Activated CD8-positive, alpha-beta T cell treated with anti-CD3 and anti-CD28 coated beads for 36 hours (primary cell): Measurements from ENCODE around the gene CCDC33. TPM values are rescaled to one million over a fixed set of nuclear protein-coding genes. Genes with fewer than 3 reads are reported as not detected.

Source experiments
- ATAC-seq: fragments of 200-7000 bp; cut with Tn5 transposase; one replicate; pipeline ENCODE4 v1.10.0; 2021; ENCODE audit warnings: mild to moderate bottlenecking, moderate library complexity
- CTCF ChIA-PET: fragments of 350-600 bp; sonication (Branson Sonifier 250); formaldehyde crosslinking; loops from one replicate; lab custom pipeline; 2021; ENCODE audit warnings: antibody characterized with exemption; lab: Charles Lee
- POLR2A ChIA-PET: fragments of 350-600 bp; sonication (Branson Sonifier 250); formaldehyde crosslinking; loops from one replicate; lab custom pipeline; 2021; ENCODE audit warnings: antibody characterized with exemption; lab: Charles Lee
- DNase-seq: peaks from one replicate; pipeline ENCODE4 v3.0.0-alpha.2; 2020
- H3K27ac Mint-ChIP-seq: one replicate; pipeline ENCODE4 v1.8.0; 2021; ENCODE audit warnings: mild to moderate bottlenecking, mixed read lengths
- H3K27me3 Mint-ChIP-seq: one replicate; pipeline ENCODE4 v1.8.0; 2021; ENCODE audit warnings: mixed read lengths
- H3K36me3 Mint-ChIP-seq: one replicate; pipeline ENCODE4 v1.8.0; 2021; ENCODE audit warnings: low read depth, mixed read lengths
- H3K4me1 Mint-ChIP-seq: one replicate; pipeline ENCODE4 v1.8.0; 2021; ENCODE audit warnings: low read depth, mixed read lengths
- H3K4me3 Mint-ChIP-seq: one replicate; pipeline ENCODE4 v1.8.0; 2021; ENCODE audit warnings: mild to moderate bottlenecking, moderate library complexity, mixed read lengths
- H3K9me3 Mint-ChIP-seq: one replicate; pipeline ENCODE4 v1.8.0; 2021; ENCODE audit warnings: mixed read lengths
- intact Hi-C: fragments of 100-400 bp; cut with micrococcal nuclease; formaldehyde crosslinking; loops from one replicate; pipeline ENCODE4 v1.10.0; 2022
- total RNA-seq, 2 experiments: library from RNA; stranded (reverse); gene quantifications; one replicate each; pipeline ENCODE4 v1.2.3, GENCODE V29; 2021
- TF ChIP-seq, protein P1 (sequence below): fragments of 200-600 bp; IDR thresholded peaks from one replicate; pipeline ENCODE4 v1.8.0; 2022; ENCODE audit warnings: antibody characterized with exemption, mild to moderate bottlenecking

Gene CCDC33
- total RNA-seq, 2 experiments from 2014 or later = 0.16 to 0.38 TPM

DNA sequence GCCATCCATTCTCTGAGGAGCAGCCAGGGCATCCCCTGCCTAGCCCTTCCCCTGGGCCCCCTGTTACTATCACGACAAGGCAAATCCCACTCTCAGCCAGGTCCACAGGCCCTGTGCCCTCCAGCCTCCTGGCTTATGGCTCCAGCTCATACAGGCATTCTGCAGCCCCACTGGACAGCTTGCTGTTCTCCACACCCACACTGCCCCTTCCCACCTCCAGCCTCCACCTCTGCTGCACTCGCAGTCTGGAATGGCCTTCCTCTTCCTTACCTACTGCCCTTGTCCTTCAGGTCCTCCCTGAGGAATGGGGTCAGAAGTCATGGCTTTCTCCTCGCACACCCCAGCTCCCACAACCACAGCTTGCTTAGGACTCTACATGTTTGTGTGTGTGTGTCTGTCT, 40.4 kb downstream of the CCDC33 start:
- Mint-ChIP-seq H3K9me3 (no peaks in the 10 kb centered on the region), H3K4me3 (no peak overlapping the region), H3K27ac (no peak overlapping the region), H3K27me3 (peaks cover 7% of the 10 kb centered on the region), H3K36me3 (no peaks in the 10 kb centered on the region), H3K4me1 (no peaks in the 10 kb centered on the region)
- DNase-seq (no peak), ATAC-seq (no peak)
- ChIA-PET CTCF (no interaction called here), POLR2A (interaction anchor here (0.6 to 0.9 kb wide), 2 partner anchors 153 to 1807 kb away, joined by 3 to 4 read pairs; no protein-coding TSS in a partner anchor)
- TF ChIP-seq, protein P1, sequence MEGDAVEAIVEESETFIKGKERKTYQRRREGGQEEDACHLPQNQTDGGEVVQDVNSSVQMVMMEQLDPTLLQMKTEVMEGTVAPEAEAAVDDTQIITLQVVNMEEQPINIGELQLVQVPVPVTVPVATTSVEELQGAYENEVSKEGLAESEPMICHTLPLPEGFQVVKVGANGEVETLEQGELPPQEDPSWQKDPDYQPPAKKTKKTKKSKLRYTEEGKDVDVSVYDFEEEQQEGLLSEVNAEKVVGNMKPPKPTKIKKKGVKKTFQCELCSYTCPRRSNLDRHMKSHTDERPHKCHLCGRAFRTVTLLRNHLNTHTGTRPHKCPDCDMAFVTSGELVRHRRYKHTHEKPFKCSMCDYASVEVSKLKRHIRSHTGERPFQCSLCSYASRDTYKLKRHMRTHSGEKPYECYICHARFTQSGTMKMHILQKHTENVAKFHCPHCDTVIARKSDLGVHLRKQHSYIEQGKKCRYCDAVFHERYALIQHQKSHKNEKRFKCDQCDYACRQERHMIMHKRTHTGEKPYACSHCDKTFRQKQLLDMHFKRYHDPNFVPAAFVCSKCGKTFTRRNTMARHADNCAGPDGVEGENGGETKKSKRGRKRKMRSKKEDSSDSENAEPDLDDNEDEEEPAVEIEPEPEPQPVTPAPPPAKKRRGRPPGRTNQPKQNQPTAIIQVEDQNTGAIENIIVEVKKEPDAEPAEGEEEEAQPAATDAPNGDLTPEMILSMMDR = no peak
- intact Hi-C loops = no loop called here

DNA sequence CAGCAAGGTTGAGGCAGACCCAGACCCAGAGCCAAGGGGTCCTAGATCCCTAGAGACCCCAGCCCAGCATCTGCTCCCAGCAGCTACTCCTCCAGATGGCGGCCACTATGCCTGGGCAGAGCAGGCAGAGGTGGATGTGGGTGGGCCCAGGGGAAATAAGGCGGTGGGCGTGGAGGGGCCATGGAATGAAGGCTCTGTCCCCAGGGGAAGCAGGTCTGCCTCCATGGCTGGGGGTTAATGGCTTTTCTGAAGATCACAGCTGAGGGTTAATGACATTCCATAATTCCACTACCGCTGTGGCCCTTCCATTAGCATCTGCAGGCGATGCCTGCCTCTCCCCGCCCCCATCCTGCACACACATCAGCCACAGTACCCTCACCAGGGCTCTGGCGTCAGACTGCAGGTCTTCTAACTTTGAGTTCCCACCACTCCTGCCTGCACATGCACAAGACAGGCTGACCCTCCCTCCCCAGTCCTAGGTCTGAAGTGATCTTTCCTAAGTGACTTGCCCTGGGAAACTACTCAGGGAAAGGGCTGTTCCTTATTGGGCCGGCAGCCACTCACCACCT, 41.2 kb downstream of the CCDC33 start:
- POLR2A ChIA-PET = no interaction called here
- Mint-ChIP-seq H3K4me3 (no peak overlapping the region), H3K9me3 (no peaks in the 10 kb centered on the region), H3K4me1 (no peaks in the 10 kb centered on the region), H3K36me3 (no peaks in the 10 kb centered on the region), H3K27me3 (peaks cover 7% of the 10 kb centered on the region), H3K27ac (no peak overlapping the region)
- no peak for ATAC-seq
- intact Hi-C loops = no loop called here
- TF ChIP-seq, protein P1 = no peak
- CTCF ChIA-PET = no interaction called here
- DNase-seq = no peak

DNA sequence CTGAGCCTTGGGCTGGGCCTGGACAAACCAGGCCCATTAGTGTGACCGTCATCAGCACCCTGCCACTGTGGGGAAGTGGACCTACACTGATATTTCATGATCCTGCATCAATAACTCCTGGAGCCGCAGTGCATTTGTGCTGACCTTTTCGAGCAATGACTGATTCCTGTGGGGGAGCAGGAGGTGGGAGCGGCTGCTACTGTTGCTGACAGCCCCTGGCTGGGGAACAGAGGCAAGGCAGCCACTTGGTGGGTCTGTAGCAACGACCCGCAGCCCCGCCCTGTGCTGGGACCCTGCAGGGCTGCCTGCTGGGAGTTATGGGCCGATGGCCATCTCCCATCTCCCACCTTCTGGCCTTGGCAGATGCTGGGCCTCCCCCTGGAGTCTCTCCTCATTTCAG, 42.1 kb downstream of the CCDC33 start:
- Mint-ChIP-seq H3K36me3 (no peaks in the 10 kb centered on the region), H3K27me3 (peaks cover 5% of the 10 kb centered on the region), H3K4me3 (no peak overlapping the region), H3K27ac (no peak overlapping the region), H3K9me3 (no peaks in the 10 kb centered on the region), H3K4me1 (no peaks in the 10 kb centered on the region)
- TF ChIP-seq, protein P1 = no peak
- CTCF ChIA-PET = no interaction called here
- DNase-seq (no peak), ATAC-seq (no peak)
- POLR2A ChIA-PET = no interaction called here
- intact Hi-C loops = no loop called here

DNA sequence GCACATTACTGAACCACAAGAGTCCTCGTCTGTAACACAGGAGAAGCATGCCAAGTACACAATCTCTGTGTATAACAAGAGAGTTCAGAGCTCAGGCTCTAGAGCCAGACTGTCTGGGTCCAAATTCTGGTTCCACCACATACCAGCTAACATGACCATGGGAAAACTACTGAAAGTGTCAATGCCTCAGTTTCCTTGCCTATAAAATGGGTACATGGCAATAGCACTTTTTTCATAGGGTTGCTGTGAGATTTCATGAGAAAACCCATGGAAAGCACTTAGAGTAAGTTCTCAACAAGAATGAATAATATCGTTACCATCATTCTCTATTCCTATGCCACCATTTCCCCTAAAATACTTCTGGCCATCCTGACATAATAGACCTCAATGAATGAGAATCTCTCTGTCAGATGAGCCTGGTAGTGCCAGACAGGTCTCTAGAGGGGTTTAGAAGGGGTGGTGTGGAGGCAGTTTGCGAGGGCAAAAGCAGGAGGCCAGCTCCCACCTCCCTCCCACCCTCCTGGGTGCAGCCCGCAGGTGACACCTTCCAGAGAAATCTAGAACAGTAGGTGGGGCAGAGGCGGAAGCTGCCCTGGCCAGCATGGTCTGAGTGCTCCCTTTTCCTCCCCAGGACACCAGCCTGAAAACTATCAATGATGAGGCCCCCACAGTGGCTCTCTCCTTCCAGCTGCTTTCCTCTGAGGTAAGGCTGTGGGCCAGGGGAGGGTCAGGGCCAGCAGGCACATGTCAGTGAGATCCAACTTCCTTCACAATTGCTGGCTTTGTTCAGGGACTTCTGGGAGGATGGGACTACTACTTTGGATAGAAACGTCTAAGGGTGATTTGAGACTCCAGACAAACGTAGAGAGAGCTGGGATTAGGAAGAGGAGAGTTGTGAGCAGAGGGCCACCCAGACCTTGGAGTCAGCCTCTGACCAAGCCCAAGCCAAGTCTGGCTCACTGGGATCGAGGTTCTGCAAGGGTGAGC, 45.3 kb downstream of the CCDC33 start:
- no peak for ATAC-seq
- no peak overlapping the region for H3K27ac Mint-ChIP-seq
- no peaks in the 10 kb centered on the region for H3K9me3 Mint-ChIP-seq
- DNase-seq = no peak
- H3K4me3 Mint-ChIP-seq = no peak overlapping the region
- no peaks in the 10 kb centered on the region for H3K36me3 Mint-ChIP-seq
- CTCF ChIA-PET = interaction anchor here (1.5 to 1.7 kb wide), 2 partner anchors 26 to 41 kb away, joined by 3 to 7 read pairs; no protein-coding TSS in a partner anchor
- POLR2A ChIA-PET = no interaction called here
- TF ChIP-seq, protein P1 = no peak
- peaks cover 5% of the 10 kb centered on the region for H3K27me3 Mint-ChIP-seq
- intact Hi-C loops = no loop called here
- no peaks in the 10 kb centered on the region for H3K4me1 Mint-ChIP-seq

DNA sequence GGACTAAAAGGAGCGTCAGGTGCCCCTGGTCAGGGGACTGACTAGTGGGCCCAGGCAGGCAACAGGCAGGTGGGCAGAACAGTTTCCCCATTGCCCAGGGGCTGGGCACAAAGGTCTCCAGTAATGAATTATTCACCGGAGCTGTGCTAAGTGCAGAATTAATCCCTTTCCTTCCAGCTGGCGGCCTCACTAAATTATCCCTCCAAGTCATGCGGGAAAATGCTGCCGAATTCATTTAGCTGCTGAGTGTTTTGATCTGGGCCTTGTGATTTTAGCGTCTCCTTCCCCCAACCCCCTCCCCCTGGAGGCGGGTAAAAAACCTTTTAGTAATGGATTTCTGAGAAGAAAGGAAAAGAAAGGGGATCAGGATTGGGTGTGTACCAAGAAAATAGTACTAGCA, 47.2 kb downstream of the CCDC33 start:
- no peak overlapping the region for H3K27ac Mint-ChIP-seq
- POLR2A ChIA-PET = no interaction called here
- H3K27me3 Mint-ChIP-seq = peaks cover 8% of the 10 kb centered on the region

More for the DNA sequence above, 47.2 kb downstream of the CCDC33 start:
- Mint-ChIP-seq H3K4me1 (no peaks in the 10 kb centered on the region), H3K4me3 (no peak overlapping the region), H3K36me3 (no peaks in the 10 kb centered on the region), H3K9me3 (no peaks in the 10 kb centered on the region)
- no peak for ATAC-seq
- CTCF ChIA-PET = no interaction called here
- TF ChIP-seq, protein P1 = no peak
- DNase-seq = no peak
- intact Hi-C loops = no loop called here
